ENCODE results near the gene MAST4.

GRCh38 chr5:66972004-66972403 is 375.8 kb downstream of the MAST4 start:
- TF ChIP-seq POLR2A (IDR thresholded peaks at IDR 0.05) (no peak), CTCF (IDR thresholded peaks at IDR 0.05) (no peak)

Measured in esophagus squamous epithelium (tissue), 4 donors.